Measurements from ENCODE around the gene TRPM2. TPM values are rescaled to one million over a fixed set of nuclear protein-coding genes. Genes with fewer than 3 reads are reported as not detected.

The TRPM2 gene
- total RNA-seq, 4 donors from 2014 or later: 1.0 to 3.3 (median 3.1) TPM

DNA sequence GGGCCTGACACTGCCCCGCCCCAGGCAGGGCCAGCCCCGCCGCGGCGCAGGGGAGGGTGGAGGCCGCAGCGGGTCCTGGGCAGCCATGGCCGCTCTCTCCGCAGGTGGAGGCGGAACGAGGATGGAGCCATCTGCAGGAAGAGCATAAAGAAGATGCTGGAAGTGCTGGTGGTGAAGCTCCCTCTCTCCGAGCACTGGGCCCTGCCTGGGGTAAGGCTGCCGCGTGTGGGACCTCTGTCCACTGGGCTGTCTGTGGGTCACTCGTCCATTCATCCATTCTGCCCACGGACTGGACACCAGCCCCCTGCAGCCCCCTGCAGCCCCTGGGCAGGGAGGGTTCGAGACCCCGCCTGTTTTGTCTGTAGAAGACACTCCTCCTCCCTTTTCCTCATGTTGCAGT is 83.5 kb downstream of the TRPM2 start:
- Histone ChIP-seq H3K36me3 (no peaks in the 10 kb centered on the region), H3K27me3 (peaks cover 7% of the 10 kb centered on the region), H3K9me3 (peaks cover 0 to 5% (median 0%) of the 10 kb centered on the region in 3 donors), H3K27ac (no peak overlapping the region), H3K4me3 (no peak overlapping the region), H3K4me1 (peaks cover 0 to 22% (median 0%) of the 10 kb centered on the region in 3 donors)
- TF ChIP-seq POLR2A (IDR thresholded peaks at IDR 0.05) (no peak), POLR2AphosphoS5 (IDR thresholded peaks at IDR 0.05) (no peak), EP300 (IDR thresholded peaks at IDR 0.05) (no peak)
- TF ChIP-seq, protein P1, sequence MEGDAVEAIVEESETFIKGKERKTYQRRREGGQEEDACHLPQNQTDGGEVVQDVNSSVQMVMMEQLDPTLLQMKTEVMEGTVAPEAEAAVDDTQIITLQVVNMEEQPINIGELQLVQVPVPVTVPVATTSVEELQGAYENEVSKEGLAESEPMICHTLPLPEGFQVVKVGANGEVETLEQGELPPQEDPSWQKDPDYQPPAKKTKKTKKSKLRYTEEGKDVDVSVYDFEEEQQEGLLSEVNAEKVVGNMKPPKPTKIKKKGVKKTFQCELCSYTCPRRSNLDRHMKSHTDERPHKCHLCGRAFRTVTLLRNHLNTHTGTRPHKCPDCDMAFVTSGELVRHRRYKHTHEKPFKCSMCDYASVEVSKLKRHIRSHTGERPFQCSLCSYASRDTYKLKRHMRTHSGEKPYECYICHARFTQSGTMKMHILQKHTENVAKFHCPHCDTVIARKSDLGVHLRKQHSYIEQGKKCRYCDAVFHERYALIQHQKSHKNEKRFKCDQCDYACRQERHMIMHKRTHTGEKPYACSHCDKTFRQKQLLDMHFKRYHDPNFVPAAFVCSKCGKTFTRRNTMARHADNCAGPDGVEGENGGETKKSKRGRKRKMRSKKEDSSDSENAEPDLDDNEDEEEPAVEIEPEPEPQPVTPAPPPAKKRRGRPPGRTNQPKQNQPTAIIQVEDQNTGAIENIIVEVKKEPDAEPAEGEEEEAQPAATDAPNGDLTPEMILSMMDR (IDR thresholded peaks at IDR 0.05): no peak
- no CpG with 5 or more reads among the region's 18 CpGs for WGBS, 2 donors (ENCODE audit: low coverage in 1 of 2)
- ATAC-seq: no peak

- Histone ChIP-seq H3K4me1 (peaks cover 0 to 22% (median 0%) of the 10 kb centered on the region in 3 donors), H3K36me3 (no peaks in the 10 kb centered on the region), H3K27me3 (peaks cover 10% of the 10 kb centered on the region), H3K4me3 (no peak overlapping the region), H3K9me3 (peaks cover 0 to under 1% (median 0%) of the 10 kb centered on the region in 3 donors), H3K27ac (no peak overlapping the region)
- no peak for TF ChIP-seq EP300 (IDR thresholded peaks at IDR 0.05)
- WGBS, 2 donors (ENCODE audit: low coverage in 1 of 2): no CpG with 5 or more reads among the region's 5 CpGs
- ATAC-seq: no peak
Measured at GRCh38 chr21:44437371-44437695, 83.9 kb downstream of the TRPM2 start.

DNA sequence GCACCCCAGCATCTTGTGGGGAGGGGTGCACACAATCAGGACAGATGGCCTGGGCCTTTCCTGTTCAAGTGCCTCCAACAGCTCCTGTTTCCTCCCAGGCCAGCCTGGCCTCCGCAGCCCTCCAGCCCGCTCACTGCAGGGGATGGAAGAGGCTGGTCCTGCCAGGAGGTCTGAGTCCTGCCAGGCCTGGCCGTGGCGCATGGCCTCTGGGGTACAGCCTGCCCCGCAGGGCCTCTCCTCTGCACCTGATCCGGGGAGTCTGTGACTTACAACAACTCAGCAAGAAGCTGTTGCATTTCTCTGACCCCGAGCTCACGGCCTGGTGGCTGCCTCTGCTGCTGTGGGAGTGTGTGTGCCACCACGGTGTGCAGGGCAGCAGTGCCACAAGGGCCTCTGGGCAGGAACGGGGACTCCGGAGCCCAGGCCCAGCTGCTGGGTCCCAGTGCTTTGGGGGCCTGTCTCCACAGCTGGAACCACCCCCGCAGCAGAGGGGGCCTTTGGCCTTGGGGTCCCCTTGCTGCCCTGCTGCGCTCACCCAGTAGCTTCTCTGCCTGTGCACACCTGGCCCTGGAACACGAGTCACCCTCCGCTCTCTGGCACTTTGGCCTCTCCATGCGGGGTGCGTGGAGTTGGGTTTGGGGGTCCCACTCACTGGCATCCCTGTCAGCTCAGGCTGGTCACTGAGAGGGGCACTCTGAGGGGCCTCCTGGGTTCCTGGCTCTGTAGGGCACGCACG is 84.4 kb downstream of the TRPM2 start:
- Histone ChIP-seq H3K4me1 (peaks cover 0 to 22% (median 0%) of the 10 kb centered on the region in 3 donors), H3K4me3 (peak overlapping the region in 1 of 2 donors; percentile 40), H3K27ac (peak overlapping the region in 2 of 4 donors; percentile 62 to 66), H3K36me3 (no peaks in the 10 kb centered on the region), H3K27me3 (peaks cover 16% of the 10 kb centered on the region), H3K9me3 (no peaks in the 10 kb centered on the region)
- no peak for TF ChIP-seq EP300 (IDR thresholded peaks at IDR 0.05)
- no peak for TF ChIP-seq POLR2AphosphoS5 (IDR thresholded peaks at IDR 0.05)
- TF ChIP-seq POLR2A (IDR thresholded peaks at IDR 0.05): no peak
- TF ChIP-seq, protein P1 (IDR thresholded peaks at IDR 0.05): no peak
- ATAC-seq: no peak
- WGBS, 2 donors (ENCODE audit: low coverage in 1 of 2): no CpG with 5 or more reads among the region's 19 CpGs

- Histone ChIP-seq H3K4me3 (peak overlapping the region in 1 of 2 donors; percentile 40), H3K9me3 (no peaks in the 10 kb centered on the region), H3K27ac (peak overlapping the region in 3 of 4 donors; percentile 62 to 66 (median 64)), H3K27me3 (peaks cover 17% of the 10 kb centered on the region), H3K4me1 (peaks cover 0 to 22% (median 0%) of the 10 kb centered on the region in 3 donors), H3K36me3 (no peaks in the 10 kb centered on the region)
- whole genome bisulfite sequencing, 2 donors (ENCODE audit: low coverage in 1 of 2): no CpG with 5 or more reads among the region's 34 CpGs
- ATAC-seq: peak; percentile 72
- TF ChIP-seq POLR2AphosphoS5 (IDR thresholded peaks at IDR 0.05): peak; percentile 5
- no peak for TF ChIP-seq POLR2A (IDR thresholded peaks at IDR 0.05)
- no peak for TF ChIP-seq EP300 (IDR thresholded peaks at IDR 0.05)
- TF ChIP-seq, protein P1 (IDR thresholded peaks at IDR 0.05): peak in 1 of 4 experiments; percentile 16
Measured at GRCh38 chr21:44438531-44439210, 85.2 kb downstream of the TRPM2 start.

- Histone ChIP-seq H3K27ac (peak overlapping the region in 2 of 4 donors; percentile 62 to 66), H3K27me3 (peaks cover 22% of the 10 kb centered on the region), H3K9me3 (no peaks in the 10 kb centered on the region), H3K36me3 (no peaks in the 10 kb centered on the region), H3K4me3 (no peak overlapping the region), H3K4me1 (peaks cover 0 to 22% (median 0%) of the 10 kb centered on the region in 3 donors)
- 83% methylated on average over 6 of the region's 11 CpGs; no CpG with 5 or more reads in 1 of the 2 donors for WGBS, 2 donors (ENCODE audit: low coverage in 1 of 2)
- TF ChIP-seq EP300 (IDR thresholded peaks at IDR 0.05) (no peak), POLR2AphosphoS5 (IDR thresholded peaks at IDR 0.05) (no peak), POLR2A (IDR thresholded peaks at IDR 0.05) (no peak)
- TF ChIP-seq, protein P1 (IDR thresholded peaks at IDR 0.05): no peak
- ATAC-seq: no peak
Measured at GRCh38 chr21:44439211-44439600, 85.8 kb downstream of the TRPM2 start.
